Kidney (tissue), 14 donors: ENCODE results near the gene ITGBL1. TPM values are rescaled to one million over a fixed set of nuclear protein-coding genes. Genes with fewer than 3 reads are reported as not detected.

Experiments used
- DNase-seq, 5 donors: peaks; one replicate each; pipeline ENCODE4 v3.0.0-alpha.2; 2013 to 2020
- FAIRE-seq: peaks from 2 replicates; lab custom pipeline; 2012; peaks lifted over from hg19 to GRCh38; lab: Jason Lieb, UNC
- H3K27ac ChIP-seq, 2 donors: one replicate each; pipeline ENCODE4 v1.7.0; 2013; ENCODE audit warnings: low read depth in 2 of 2, low read length in 2 of 2, inconsistent platforms in 1 of 2
- H3K27me3 ChIP-seq: one replicate; pipeline ENCODE4 v1.7.1; 2013; ENCODE audit warnings: low read length, inconsistent platforms; ENCODE audit not compliant: control insufficient read depth, insufficient read depth
- H3K36me3 ChIP-seq, 3 donors: one replicate each; pipeline versions ENCODE4 v1.7.0 to v1.7.1; 2013; ENCODE audit warnings: low read length in 3 of 3, control low read depth in 1 of 3, inconsistent platforms in 1 of 3; ENCODE audit not compliant: insufficient read depth in 3 of 3, control insufficient read depth in 2 of 3
- H3K4me1 ChIP-seq, 3 donors: one replicate each; pipeline versions ENCODE4 v1.7.0 to v1.7.1; 2013; ENCODE audit warnings: low read length in 3 of 3, inconsistent platforms in 1 of 3, low read depth in 1 of 3; ENCODE audit not compliant: control insufficient read depth in 2 of 3, insufficient read depth in 2 of 3
- H3K4me3 ChIP-seq, 3 donors: one replicate each; pipeline versions ENCODE4 v1.7.0 to v1.8.1; 2013; ENCODE audit warnings: low read length in 3 of 3, control low read depth in 1 of 3, inconsistent platforms in 1 of 3
- H3K9ac ChIP-seq, 3 donors: one replicate each; pipeline versions ENCODE4 v1.7.0 to v1.7.1; 2013; ENCODE audit warnings: low read length in 3 of 3, control low read depth in 1 of 3, inconsistent platforms in 1 of 3
- H3K9me3 ChIP-seq, 3 donors: one replicate each; pipeline versions ENCODE4 v1.7.0 to v1.7.1; 2013; ENCODE audit warnings: low read length in 3 of 3, control low read depth in 1 of 3, inconsistent platforms in 1 of 3; ENCODE audit not compliant: control insufficient read depth in 2 of 3, insufficient read depth in 1 of 3
- intact Hi-C: fragments of 100-400 bp; cut with DNase I; formaldehyde crosslinking; loops from one replicate; pipeline ENCODE4 v1.11.1; 2022
- polyA plus RNA-seq: library from polyadenylated mRNA; stranded (reverse); fragments of 350-450 nt; fragmentation: Illumina TruSeq; extraction: RNeasy Lipid Tissue Mini Kit (QIAGEN cat#74804); gene quantifications from one replicate; pipeline ENCODE4 v1.2.3, GENCODE V29; 2014; ENCODE audit warnings: low read depth, low replicate concordance; ENCODE audit not compliant: insufficient read depth
- total RNA-seq: library from RNA; stranded (reverse); fragmentation: NEBNext Ultra II Directional; extraction: Animal tissue kit (Norgen Biotek cat#: 25700); gene quantifications from one replicate; pipeline ENCODE4 v1.2.1, GENCODE V29; 2021
- TF ChIP-seq, protein P1 (sequence below): IDR thresholded peaks from 3 replicates; pipeline ENCODE4 v1.5.1; 2012; ENCODE audit warnings: mild to moderate bottlenecking, moderate library complexity, borderline replicate concordance; ENCODE audit not compliant: insufficient read depth; ENCODE audit errors: extremely low read depth
- donor health status: control.
- donor health status: control.
- donor health status: control.
- donor health status: control.
- donor health status: control.
- donor health status: DM: yes; HTN: yes; CAD: no.
- donor health status: Normal renal cell carcinoma (clear cell type).

Gene ITGBL1
- total and polyA plus RNA-seq, 2 donors from 2014 or later: 1.4 to 7.7 TPM

DNA sequence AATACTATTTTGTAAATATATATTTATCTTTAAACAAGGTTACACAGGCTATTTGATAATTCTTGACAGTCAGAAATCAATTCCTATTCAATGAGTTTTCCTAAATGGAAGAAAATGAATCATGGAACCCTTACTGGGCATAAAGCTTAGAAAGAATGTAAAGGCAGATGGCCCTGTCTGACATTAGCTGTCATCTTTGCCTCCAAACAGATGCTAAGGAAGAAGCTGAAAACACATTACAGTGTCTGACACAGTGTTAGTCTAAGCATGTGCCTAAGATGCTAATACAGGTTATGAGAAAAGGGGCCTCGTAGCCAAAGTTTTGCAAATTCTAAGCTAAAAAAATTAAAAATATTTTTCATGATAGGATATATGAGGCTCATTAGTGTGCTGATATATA is 112.8 kb downstream of the ITGBL1 start:
- Histone ChIP-seq H3K9ac (no peak overlapping the region), H3K27me3 (no peaks in the 10 kb centered on the region), H3K36me3 (no peaks in the 10 kb centered on the region), H3K27ac (no peak overlapping the region), H3K9me3 (no peaks in the 10 kb centered on the region), H3K4me1 (no peaks in the 10 kb centered on the region), H3K4me3 (no peak overlapping the region)
- TF ChIP-seq, protein P1, sequence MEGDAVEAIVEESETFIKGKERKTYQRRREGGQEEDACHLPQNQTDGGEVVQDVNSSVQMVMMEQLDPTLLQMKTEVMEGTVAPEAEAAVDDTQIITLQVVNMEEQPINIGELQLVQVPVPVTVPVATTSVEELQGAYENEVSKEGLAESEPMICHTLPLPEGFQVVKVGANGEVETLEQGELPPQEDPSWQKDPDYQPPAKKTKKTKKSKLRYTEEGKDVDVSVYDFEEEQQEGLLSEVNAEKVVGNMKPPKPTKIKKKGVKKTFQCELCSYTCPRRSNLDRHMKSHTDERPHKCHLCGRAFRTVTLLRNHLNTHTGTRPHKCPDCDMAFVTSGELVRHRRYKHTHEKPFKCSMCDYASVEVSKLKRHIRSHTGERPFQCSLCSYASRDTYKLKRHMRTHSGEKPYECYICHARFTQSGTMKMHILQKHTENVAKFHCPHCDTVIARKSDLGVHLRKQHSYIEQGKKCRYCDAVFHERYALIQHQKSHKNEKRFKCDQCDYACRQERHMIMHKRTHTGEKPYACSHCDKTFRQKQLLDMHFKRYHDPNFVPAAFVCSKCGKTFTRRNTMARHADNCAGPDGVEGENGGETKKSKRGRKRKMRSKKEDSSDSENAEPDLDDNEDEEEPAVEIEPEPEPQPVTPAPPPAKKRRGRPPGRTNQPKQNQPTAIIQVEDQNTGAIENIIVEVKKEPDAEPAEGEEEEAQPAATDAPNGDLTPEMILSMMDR: no peak
- intact Hi-C loops: no loop called here
- DNase-seq (no peak), FAIRE-seq (no peak)

DNA sequence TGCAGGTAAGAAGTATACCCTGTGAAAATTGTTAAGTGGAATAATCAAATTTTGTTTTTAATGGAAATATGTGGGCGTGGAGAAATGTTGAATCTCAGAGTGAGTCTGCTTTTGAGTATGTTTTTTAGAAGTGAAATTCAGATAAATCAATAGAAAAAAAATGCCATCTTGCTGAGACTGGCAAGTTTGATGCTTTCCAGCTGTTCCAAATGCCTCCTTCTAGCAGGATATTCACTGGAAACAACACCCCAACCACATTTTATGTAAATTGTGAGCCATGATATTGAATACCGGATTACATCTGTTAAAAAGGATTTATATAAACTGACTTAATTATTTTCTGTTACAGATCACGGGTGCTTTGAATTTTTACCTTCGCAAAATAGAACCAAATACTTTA is 115.4 kb downstream of the ITGBL1 start:
- Histone ChIP-seq H3K4me3 (no peak overlapping the region), H3K4me1 (no peaks in the 10 kb centered on the region), H3K27me3 (no peaks in the 10 kb centered on the region), H3K9ac (no peak overlapping the region), H3K27ac (no peak overlapping the region), H3K9me3 (no peaks in the 10 kb centered on the region), H3K36me3 (no peaks in the 10 kb centered on the region)
- no peak for DNase-seq
- TF ChIP-seq, protein P1: no peak
- FAIRE-seq: no peak
- intact Hi-C loops: no loop called here

DNA sequence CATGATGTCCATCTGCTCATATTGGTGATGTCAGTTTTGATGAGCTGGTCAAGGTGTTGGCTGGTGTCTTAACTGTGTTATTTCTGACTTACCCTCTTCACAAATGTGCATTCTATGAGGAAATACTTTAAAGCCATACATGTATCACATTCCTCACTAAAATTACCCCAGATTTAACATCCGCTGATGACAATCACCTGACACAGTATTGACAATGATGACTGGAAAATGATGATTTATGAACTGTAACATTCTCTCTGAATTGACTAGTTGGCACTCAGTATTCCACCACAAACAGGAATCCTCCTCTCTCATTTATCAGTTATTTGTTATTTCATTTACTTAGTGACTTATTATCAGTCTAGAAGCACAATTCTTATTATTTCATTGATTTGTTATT is 117.3 kb downstream of the ITGBL1 start:
- no peaks in the 10 kb centered on the region for H3K36me3 ChIP-seq
- FAIRE-seq: no peak

GRCh38 chr13:101570410-101570809 is 117.9 kb downstream of the ITGBL1 start:
- no peak for FAIRE-seq
- Histone ChIP-seq H3K27ac (no peak overlapping the region), H3K4me1 (no peaks in the 10 kb centered on the region), H3K9me3 (no peaks in the 10 kb centered on the region), H3K9ac (no peak overlapping the region), H3K4me3 (no peak overlapping the region), H3K27me3 (no peaks in the 10 kb centered on the region), H3K36me3 (no peaks in the 10 kb centered on the region)
- TF ChIP-seq, protein P1: no peak
- DNase-seq: no peak
- intact Hi-C loops: no loop called here

More for the DNA sequence above, 117.3 kb downstream of the ITGBL1 start:
- Histone ChIP-seq H3K27me3 (no peaks in the 10 kb centered on the region), H3K27ac (no peak overlapping the region), H3K9ac (no peak overlapping the region), H3K9me3 (no peaks in the 10 kb centered on the region), H3K4me3 (no peak overlapping the region), H3K4me1 (no peaks in the 10 kb centered on the region)
- no peak for DNase-seq
- TF ChIP-seq, protein P1: no peak
- intact Hi-C loops: no loop called here
